LNCAP (cell line): Measurements from ENCODE around the gene CHMP6.

Experiments used
- TF ChIP-seq, protein P1 (sequence below): fragments of 450-650 bp; IDR thresholded peaks from 2 replicates; pipeline ENCODE4 v1.5.1; 2017; ENCODE audit warnings: mild to moderate bottlenecking

CHMP6 gene

DNA sequence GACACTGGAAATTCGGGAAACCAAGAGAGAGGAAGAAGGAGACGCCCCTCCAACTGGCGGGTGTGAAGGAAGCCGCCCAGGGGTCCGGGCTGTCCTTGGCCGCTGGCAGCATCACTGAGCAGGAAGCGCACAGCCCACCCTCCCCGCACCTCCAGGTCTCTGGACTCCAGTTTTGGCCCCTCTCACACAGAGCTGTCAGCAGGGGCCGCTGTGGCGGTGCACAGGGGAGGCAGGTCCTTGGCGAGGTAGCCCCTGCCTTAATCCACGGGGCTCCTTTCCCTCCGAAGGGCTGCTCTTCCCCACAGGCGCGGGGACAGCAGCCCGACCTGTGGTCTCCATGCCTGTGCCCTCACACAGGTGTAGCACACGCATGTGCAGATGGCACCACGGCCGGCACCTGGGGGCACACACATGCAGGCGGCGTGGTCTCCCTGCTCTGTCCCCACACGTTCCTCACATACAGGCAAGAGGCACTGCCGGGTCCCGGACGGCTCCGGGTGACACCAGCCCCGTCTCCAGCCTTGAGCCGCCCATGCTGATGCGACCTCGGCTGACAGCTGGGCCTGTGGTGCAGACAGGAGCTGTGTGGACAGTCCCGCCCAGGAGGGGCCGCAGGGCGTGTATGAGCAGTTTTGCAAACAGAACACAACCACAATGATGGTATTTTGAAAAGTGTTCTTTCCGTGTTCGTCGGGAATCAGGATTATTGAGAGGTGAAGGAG lies 26.6 kb upstream of the CHMP6 start:
- TF ChIP-seq, protein P1, sequence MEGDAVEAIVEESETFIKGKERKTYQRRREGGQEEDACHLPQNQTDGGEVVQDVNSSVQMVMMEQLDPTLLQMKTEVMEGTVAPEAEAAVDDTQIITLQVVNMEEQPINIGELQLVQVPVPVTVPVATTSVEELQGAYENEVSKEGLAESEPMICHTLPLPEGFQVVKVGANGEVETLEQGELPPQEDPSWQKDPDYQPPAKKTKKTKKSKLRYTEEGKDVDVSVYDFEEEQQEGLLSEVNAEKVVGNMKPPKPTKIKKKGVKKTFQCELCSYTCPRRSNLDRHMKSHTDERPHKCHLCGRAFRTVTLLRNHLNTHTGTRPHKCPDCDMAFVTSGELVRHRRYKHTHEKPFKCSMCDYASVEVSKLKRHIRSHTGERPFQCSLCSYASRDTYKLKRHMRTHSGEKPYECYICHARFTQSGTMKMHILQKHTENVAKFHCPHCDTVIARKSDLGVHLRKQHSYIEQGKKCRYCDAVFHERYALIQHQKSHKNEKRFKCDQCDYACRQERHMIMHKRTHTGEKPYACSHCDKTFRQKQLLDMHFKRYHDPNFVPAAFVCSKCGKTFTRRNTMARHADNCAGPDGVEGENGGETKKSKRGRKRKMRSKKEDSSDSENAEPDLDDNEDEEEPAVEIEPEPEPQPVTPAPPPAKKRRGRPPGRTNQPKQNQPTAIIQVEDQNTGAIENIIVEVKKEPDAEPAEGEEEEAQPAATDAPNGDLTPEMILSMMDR: no peak

DNA sequence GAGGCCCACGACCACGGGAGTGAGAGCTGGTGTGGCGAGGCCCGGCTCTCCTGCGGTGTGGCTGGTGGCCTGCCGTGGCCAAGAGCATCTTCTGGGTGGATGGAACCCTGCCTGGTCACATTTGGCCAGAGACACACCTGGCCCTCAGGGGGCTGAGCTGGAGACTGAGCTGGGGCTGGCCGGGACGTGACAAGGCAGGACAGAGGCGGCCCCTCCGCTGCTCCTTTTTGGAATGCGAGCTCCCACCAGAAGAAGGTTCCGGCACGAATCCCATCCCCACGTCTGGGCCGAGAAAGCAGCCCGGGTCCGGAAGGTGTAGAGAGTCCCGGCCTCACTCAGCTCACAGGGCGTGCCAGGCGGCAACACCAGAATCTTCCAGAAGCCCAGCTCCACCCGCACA lies 26.0 kb upstream of the CHMP6 start:
- TF ChIP-seq, protein P1: no peak

DNA sequence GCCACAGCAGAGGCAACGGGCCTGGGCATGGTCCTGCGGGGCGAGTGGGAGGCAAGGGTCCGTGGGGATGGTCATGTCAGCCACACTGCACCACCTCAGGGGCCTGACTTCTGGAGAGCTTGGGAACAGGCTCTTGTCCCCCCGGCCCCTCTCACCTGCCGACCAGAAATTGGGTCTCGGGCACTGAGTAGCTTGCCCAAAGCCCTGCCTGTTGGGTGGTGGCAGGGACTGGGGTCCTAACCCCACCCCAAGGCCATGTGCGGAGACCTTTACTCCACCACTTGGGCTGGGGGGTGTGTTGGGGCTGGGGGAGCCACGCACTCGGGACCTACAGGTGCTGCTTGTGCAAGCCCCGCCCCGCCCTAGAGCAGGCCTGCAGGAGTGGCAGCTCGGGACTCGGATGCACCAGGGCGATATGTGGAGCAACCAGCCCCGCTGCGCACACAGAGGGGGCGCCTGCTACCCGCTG lies 24.2 kb upstream of the CHMP6 start:
- TF ChIP-seq, protein P1: no peak

DNA sequence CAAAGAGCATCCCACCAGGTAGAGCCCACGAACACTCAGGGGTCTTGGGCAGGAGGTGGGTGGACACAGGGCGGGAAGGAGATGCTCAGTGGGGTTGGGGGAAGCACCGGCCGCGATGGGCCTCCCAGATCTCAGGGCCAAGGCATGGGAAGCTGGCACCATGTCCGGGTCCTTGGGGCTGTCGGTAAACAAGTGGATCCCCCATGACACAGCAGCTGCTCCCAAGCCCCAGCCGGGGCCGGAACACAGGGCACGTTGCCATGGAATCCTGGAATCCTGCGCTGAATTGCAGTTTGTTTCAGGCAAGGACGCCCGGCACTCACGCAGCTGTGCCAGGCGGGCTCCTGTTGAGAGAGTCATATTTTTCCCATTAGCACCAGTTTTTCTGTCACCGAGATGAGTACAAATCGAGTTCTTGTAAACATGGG lies 23.0 kb upstream of the CHMP6 start:
- TF ChIP-seq, protein P1: no peak

DNA sequence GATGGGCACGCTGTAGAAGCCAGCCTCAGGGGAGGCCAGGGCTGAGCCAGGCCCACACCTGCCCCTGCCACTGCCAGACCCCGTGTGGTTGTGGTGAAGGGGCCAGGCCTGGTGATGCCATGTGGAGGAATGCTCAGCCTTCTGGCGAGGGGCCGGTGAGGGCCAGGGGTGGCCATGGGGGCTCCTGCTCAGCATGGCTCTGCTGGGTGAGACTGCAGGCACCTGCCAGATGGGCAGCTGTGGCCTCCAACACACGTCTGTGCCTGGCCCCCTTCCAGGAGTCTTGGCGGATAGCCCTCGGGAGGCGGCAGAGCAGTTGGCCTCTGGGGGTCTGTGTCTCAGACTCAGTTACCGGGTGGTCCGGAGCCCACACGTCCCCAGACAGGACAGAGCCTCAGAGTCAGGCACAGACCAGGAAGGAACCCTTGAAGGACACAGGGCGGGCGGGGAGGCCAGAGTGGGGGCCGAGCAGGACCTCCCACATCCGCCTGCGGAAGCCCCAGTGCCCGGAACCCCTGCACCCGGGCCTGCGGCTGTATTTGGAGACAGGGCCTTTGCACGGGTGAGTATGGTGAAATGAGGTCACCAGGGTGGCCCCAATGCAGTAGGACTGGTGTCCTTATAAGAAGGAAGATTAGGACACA lies 22.5 kb upstream of the CHMP6 start:
- TF ChIP-seq, protein P1: no peak

DNA sequence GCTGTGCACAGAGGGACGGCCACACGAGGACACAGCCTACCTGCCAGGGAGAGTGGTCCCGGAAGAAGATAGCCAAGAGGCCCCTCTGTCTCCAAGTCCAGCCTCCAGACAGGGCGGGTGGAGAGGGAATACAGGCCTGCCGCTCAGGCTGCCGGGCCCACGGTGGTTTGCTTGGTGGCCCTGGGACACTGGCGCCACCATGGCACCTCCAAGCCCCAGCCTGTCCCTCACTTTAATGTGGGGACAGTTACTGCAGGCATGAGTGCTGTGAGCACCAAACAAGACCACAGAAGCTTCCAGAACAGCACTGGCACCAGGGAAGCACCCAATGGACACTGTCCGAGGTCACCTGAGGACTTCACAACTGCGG lies 22.0 kb upstream of the CHMP6 start:
- TF ChIP-seq, protein P1: no peak

DNA sequence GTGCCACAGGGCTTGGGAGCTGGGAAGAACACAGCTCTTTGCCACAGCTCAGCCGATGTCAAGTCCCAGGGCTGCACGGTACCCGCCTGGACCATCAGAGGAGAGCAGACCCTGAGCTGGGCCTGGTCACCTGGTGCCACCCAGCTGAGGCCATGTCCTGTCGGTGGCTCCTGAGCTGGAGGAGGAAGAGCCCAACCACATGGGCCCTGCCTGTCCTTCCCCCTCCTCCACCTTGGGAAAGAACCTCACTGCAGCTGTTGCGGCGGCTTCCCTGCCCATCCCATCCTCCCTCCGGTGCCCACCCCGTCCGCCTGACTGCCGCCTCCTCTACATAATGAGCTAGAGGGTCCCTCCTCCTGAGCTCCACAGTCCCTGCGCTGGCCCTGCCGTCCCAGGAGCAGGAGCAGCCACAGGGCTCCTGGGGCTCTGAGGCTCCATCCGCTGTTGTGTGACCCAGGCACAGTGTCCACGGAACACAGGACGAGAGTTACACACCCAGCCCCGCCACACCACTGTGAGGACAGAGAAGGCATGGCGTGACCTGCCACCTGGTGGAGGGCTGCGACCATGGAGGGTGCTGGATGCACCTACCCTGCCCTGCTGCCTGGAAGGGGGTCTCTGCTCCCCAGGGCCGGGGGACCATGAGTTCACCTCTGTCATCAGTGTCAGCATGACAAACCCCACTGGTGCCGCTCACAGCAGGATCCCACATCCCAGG lies 21.4 kb upstream of the CHMP6 start:
- TF ChIP-seq, protein P1: peak; percentile 35
